ENCODE data around the gene RALA. TPM values are rescaled to one million over a fixed set of nuclear protein-coding genes. Genes with fewer than 3 reads are reported as not detected.

RALA gene, protein sequence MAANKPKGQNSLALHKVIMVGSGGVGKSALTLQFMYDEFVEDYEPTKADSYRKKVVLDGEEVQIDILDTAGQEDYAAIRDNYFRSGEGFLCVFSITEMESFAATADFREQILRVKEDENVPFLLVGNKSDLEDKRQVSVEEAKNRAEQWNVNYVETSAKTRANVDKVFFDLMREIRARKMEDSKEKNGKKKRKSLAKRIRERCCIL
- total RNA-seq: 10 to 100 TPM; 13.6 to 15.9 TPM
- 27.9 TPM for polyA plus RNA-seq (ENCODE audit: insufficient read depth, low read depth, low replicate concordance)
- long read RNA-seq, donor 1, transcript RALA-201 (5 exons, 2,880 nt): major isoform, 42 of 106 reads
- long read RNA-seq, donor 1, partial matches to known transcripts: 63 of 106 reads
- long read RNA-seq, donor 1, other reads (novel, unspliced or antisense): 0 of 106 reads
- long read RNA-seq, donor 2, transcript RALA-201 (5 exons, 2,880 nt): major isoform, 16 of 30 reads
- long read RNA-seq, donor 2, partial matches to known transcripts: 14 of 30 reads
- long read RNA-seq, donor 2, other reads (novel, unspliced or antisense): 0 of 30 reads

DNA sequence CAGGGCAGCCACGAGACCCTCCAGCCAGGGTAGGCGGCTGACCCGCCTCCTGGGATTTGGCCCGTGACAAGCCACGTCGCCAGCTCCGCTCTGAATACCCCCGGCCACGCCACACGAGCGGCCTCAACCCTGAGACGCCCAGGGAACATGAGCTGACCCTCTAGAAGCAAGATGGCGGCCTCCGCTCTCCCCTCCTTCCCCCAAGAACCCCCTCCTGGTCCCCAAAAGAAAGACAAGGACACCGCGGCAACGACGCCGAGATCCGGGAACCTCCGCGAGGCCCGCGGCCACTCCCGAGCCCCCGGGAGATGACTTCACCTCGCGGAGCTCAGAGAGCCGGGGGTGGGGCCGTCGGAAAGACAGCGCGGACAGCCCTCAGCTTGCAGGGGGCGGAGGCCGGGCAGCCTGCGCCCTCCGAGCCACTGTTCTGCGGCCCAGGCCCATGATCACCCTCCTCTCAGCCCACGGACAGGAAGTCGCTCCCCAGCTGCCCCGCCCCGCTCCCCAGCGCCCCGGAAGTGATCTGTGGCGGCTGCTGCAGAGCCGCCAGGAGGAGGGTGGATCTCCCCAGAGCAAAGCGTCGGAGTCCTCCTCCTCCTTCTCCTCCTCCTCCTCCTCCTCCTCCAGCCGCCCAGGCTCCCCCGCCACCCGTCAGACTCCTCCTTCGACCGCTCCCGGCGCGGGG, at the start of gene RALA:
Gene RALA (plus strand): TSS at position 526 of the 685 bp plus-strand sequence. CDS start 63,096 bp downstream, outside the sequence.
- intact Hi-C loops (cut with DNase I; ENCODE audit: low total_unique reads): no loop called here
- peaks cover 15% of the 10 kb centered on the region for H3K4me1 ChIP-seq

DNA sequence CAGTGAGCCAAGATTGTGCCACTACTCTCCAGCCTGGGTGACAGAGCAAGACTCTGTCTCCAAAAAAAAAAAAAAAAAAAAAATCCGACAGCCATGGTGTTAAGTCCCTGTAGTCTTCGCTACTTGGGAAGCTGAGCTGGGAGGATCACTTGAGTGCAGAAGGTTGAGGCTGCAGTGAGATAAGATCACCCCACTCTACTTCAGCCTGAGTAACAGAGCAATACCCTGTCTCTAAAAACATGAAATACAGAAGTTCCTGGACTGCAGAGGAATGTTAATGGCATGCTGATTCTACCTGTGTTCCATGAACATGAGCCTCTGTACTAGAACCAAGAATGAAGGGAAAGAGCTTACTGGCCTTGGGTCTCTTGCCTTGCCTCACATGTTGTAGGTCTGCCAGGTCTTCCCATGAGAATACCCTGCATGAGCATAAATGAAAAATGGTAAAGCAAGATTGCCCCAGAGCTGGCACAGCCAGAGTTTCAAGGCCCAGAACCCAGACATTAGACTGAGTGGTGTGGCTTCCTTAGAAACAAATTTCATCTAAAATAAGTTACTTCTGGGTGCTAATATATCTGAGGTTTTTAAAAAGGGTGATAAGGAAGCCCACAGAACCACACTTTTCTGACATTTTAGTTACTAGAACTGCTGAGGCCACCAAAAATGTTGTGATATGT, 48.6 kb upstream of the RALA start:
- Histone ChIP-seq H3K27me3 (no peaks in the 10 kb centered on the region), H3K9me3 (no peaks in the 10 kb centered on the region), H3K36me3 (ENCODE audit: low read depth, missing control alignments) (no peaks in the 10 kb centered on the region), H3K4me1 (no peaks in the 10 kb centered on the region), H3K4me3 (no peak overlapping the region), H3K27ac (no peak overlapping the region)
- intact Hi-C loops (cut with DNase I; ENCODE audit: low total_unique reads): no loop called here
- no peak for DNase-seq
- TF ChIP-seq POLR2A (IDR thresholded peaks at IDR 0.05): no peak
- TF ChIP-seq, protein P1, sequence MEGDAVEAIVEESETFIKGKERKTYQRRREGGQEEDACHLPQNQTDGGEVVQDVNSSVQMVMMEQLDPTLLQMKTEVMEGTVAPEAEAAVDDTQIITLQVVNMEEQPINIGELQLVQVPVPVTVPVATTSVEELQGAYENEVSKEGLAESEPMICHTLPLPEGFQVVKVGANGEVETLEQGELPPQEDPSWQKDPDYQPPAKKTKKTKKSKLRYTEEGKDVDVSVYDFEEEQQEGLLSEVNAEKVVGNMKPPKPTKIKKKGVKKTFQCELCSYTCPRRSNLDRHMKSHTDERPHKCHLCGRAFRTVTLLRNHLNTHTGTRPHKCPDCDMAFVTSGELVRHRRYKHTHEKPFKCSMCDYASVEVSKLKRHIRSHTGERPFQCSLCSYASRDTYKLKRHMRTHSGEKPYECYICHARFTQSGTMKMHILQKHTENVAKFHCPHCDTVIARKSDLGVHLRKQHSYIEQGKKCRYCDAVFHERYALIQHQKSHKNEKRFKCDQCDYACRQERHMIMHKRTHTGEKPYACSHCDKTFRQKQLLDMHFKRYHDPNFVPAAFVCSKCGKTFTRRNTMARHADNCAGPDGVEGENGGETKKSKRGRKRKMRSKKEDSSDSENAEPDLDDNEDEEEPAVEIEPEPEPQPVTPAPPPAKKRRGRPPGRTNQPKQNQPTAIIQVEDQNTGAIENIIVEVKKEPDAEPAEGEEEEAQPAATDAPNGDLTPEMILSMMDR (IDR thresholded peaks at IDR 0.05): no peak
- WGBS, 2 donors: 93 to 98% methylated on average over 2 of the region's 2 CpGs

More for the DNA sequence above, at the start of gene RALA:
- no peaks in the 10 kb centered on the region for H3K9me3 ChIP-seq
- no peaks in the 10 kb centered on the region for H3K36me3 ChIP-seq (ENCODE audit: low read depth, missing control alignments)
- 0% methylated on average over 53 of the region's 56 CpGs; no CpG with 5 or more reads in 1 of the 2 donors for WGBS, 2 donors
- H3K27me3 ChIP-seq: no peaks in the 10 kb centered on the region
- peak; percentile 42 for TF ChIP-seq POLR2A (IDR thresholded peaks at IDR 0.05)
- TF ChIP-seq, protein P1 (IDR thresholded peaks at IDR 0.05): no peak
- H3K27ac ChIP-seq: peak within 1 kb of the TSS; percentile 89 to 95
- DNase-seq: peak; percentile 95
- peak within 1 kb of the TSS; percentile 94 to 96 for H3K4me3 ChIP-seq

DNA sequence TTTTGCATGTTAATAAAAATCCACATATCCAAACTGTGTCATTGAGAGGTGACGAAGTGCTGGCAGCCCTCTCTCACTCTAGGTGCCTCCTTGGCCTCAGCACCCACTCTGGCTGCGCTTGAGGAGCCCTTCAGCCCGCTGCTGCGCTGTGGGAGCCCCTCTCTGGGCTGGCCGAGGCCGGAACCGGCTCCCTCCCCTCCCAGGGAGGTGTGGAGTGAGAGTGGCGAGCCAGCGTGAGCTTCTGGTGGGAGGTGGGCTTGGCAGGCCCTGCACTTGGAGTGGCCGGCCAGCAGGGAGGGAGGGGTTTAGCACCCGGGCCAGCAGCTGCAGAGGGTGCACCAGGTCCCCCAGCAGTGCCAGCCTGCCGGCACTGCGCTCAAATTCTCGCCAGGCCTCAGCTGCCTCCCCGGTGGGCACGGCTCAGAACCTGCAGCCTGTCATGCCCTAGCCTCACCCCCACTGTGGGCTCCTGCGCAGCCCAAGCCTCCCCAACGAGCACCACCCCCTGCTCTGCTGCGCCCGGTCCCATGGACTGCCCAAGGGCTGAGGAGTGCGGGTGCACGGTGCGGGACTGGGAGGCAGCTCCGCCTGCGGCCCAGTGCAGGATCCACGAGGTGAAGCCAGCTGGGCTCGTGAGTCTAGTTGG, 46.0 kb upstream of the RALA start:
- Histone ChIP-seq H3K9me3 (no peaks in the 10 kb centered on the region), H3K4me1 (no peaks in the 10 kb centered on the region), H3K27ac (no peak overlapping the region), H3K4me3 (no peak overlapping the region), H3K36me3 (ENCODE audit: low read depth, missing control alignments) (no peaks in the 10 kb centered on the region), H3K27me3 (no peaks in the 10 kb centered on the region)
- WGBS, 2 donors: 98% methylated on average over 10 to 27 of the region's 27 CpGs
- TF ChIP-seq, protein P1 (IDR thresholded peaks at IDR 0.05): no peak
- TF ChIP-seq POLR2A (IDR thresholded peaks at IDR 0.05): no peak
- no peak for DNase-seq
- intact Hi-C loops (cut with DNase I; ENCODE audit: low total_unique reads): no loop called here

DNA sequence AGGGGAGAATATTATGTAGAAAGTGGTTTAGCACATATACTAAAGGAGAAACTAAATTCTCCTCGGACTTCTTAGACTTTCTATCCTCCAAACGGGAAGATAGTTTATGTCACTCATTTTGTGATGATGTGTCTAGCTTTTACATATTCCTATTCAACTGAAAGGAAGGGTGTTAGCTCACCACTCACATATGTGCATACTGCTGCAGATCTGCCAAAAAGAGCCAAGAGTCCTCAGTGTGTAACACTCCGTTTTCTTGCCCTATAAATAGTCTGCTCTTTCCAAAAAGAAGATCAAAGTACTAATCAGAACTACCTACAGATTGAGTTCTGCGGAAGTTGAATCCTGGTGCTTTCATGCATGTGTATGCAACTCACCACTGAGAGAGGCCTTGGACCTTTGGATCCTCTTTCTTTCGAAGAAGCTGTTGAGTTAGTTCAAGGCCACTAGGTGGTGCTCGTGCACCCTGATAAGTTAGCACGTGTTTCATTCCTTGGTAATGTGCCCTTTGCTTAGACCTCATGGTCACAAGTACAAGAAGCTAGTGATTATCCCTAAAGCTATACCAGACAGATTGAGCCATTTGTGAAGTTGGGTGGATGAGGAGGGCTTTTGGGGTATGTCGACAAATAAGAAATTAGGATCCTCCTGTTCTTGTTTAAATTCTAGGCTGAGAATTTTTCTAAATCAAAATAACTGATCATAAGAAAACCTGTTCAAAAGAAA, 43.1 kb upstream of the RALA start:
- no peaks in the 10 kb centered on the region for H3K36me3 ChIP-seq (ENCODE audit: low read depth, missing control alignments)
- TF ChIP-seq POLR2A (IDR thresholded peaks at IDR 0.05): no peak
- TF ChIP-seq, protein P1 (IDR thresholded peaks at IDR 0.05): peak; percentile 80 to 85 (median 82)
- H3K9me3 ChIP-seq: no peaks in the 10 kb centered on the region
- H3K4me1 ChIP-seq: no peaks in the 10 kb centered on the region
- intact Hi-C loops (cut with DNase I; ENCODE audit: low total_unique reads): loop anchor here (5.0 kb wide), 1 partner anchor 167 kb away; no protein-coding TSS in a partner anchor
- H3K27me3 ChIP-seq: no peaks in the 10 kb centered on the region
- DNase-seq: peak; percentile 88
- no peak overlapping the region for H3K4me3 ChIP-seq
- WGBS, 2 donors: 23 to 28% methylated on average over 8 of the region's 8 CpGs
- no peak overlapping the region for H3K27ac ChIP-seq

Data from testis (tissue), 5 donors.